ENCODE measurements around the gene SMIM12.

Gene SMIM12

DNA sequence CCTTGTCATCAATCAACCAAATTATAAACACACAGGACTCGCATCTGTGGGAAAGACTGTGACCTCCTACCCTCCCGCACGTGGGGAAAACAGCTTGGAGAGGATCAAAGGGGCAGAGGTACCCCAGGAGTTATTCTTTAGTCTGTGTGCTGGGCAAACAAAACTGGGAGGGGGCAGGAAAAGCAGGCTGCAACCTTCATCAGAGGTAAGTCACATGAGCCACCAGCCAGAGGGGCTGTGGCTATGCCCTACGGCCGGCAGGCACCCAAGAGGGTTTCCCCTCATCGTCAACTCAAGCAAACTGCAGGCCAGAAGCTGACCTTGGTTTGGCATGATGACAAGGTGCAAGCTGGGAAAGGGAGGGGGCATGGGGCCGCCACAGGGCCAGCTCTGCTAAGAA, 12.5 kb downstream of the SMIM12 start:
- no peaks in the 10 kb centered on the region for H3K4me1 ChIP-seq (ENCODE audit: low read length)
- no peak overlapping the region for H3K27ac ChIP-seq (ENCODE audit: low read length)
- no peak overlapping the region for H3K9ac ChIP-seq (ENCODE audit: low read length)
- H3K9me3 ChIP-seq (replicated peaks; ENCODE audit: insufficient read depth, low read length), result no peaks in the 10 kb centered on the region
- H3K36me3 ChIP-seq (replicated peaks; ENCODE audit: insufficient read depth, low read length), result no peaks in the 10 kb centered on the region; the same call in 1 of the 2 replicates
- DNase-seq, result no peak
- H3K27me3 ChIP-seq (replicated peaks; ENCODE audit: insufficient read depth, low read length), result no peaks in the 10 kb centered on the region
- H3K79me2 ChIP-seq (ENCODE audit: low read length), result peaks cover 16% of the 10 kb centered on the region
- H3F3A ChIP-seq (ENCODE audit: insufficient read depth, low read length), result no peaks in the 10 kb centered on the region
- TF ChIP-seq EZH2phosphoT487 (IDR thresholded peaks at IDR 0.05; ENCODE audit: low read length), result no peak
- no peak for TF ChIP-seq EZH2 (optimal IDR thresholded peaks at IDR 0.05; ENCODE audit: low read depth, low read length)
- TF ChIP-seq CTCF (IDR thresholded peaks at IDR 0.05; ENCODE audit: low read length), result no peak
- no peak overlapping the region for H2AFZ ChIP-seq (ENCODE audit: low read length)
- no peak overlapping the region for H3K4me3 ChIP-seq (ENCODE audit: low read length)
- H3K4me2 ChIP-seq (ENCODE audit: low read depth, low read length), result no peak overlapping the region
- H3K9me2 ChIP-seq (replicated peaks; ENCODE audit: insufficient read depth, low read length), result no peaks in the 10 kb centered on the region
- no peaks in the 10 kb centered on the region for H4K20me1 ChIP-seq (ENCODE audit: insufficient read depth, low read length)

- no peak for DNase-seq
- Histone ChIP-seq H3K4me3 (ENCODE audit: low read length) (no peak overlapping the region), H3K27me3 (replicated peaks; ENCODE audit: insufficient read depth, low read length) (no peaks in the 10 kb centered on the region), H3K4me2 (ENCODE audit: low read depth, low read length) (no peak overlapping the region), H3K4me1 (ENCODE audit: low read length) (no peaks in the 10 kb centered on the region), H3K27ac (ENCODE audit: low read length) (no peak overlapping the region), H2AFZ (ENCODE audit: low read length) (no peak overlapping the region), H3K36me3 (replicated peaks; ENCODE audit: insufficient read depth, low read length) (no peaks in the 10 kb centered on the region; the same call in 1 of the 2 replicates), H3K9me2 (replicated peaks; ENCODE audit: insufficient read depth, low read length) (no peaks in the 10 kb centered on the region), H3F3A (ENCODE audit: insufficient read depth, low read length) (no peaks in the 10 kb centered on the region), H3K9ac (ENCODE audit: low read length) (no peak overlapping the region), H4K20me1 (ENCODE audit: insufficient read depth, low read length) (no peaks in the 10 kb centered on the region), H3K9me3 (replicated peaks; ENCODE audit: insufficient read depth, low read length) (no peaks in the 10 kb centered on the region), H3K79me2 (ENCODE audit: low read length) (peaks cover 8% of the 10 kb centered on the region)
- TF ChIP-seq EZH2 (optimal IDR thresholded peaks at IDR 0.05; ENCODE audit: low read depth, low read length) (no peak), EZH2phosphoT487 (IDR thresholded peaks at IDR 0.05; ENCODE audit: low read length) (no peak), CTCF (IDR thresholded peaks at IDR 0.05; ENCODE audit: low read length) (no peak)
Observed at GRCh38 chr1:34846265-34846664, 13.3 kb downstream of the SMIM12 start.

DNA sequence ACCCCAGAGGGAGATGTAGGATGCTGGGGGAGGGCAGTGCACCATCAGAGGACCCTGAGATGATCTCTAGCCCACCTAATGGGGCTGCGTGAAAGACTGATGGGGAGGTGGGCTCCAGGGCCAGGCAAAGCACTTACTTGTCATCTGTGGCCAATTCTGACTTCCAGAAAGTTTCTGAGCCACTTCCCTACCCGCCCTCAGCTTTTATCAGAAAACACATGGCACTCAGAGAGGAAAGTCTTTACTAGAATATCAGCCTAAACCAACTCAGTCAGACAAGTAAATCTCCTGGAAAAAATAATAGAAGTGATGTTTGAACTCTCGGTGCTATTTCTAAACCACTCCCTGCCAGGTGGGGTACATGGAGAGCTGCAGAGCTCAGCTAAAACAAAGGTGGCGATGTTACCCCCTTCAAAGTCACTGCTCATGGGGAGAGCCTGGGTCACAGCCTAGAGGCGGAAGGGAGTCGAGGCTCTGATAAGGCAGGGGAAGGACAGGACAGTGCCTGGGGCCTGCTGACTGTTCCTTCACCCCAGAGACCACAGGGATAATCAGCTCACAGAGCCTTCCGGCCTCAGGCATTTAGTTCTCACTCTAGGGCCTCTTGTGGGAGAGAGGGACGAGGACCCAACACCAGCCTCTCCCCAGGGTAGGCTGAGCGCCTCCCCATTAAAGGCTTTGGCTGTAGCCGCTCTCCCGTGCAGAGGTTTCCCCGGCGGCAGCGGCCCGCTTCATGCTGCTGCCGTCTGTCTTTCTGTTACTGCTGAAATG, 14.2 kb downstream of the SMIM12 start:
- no peak for DNase-seq
- Histone ChIP-seq H2AFZ (ENCODE audit: low read length) (no peak overlapping the region), H3K79me2 (ENCODE audit: low read length) (no peaks in the 10 kb centered on the region), H3K27me3 (replicated peaks; ENCODE audit: insufficient read depth, low read length) (no peaks in the 10 kb centered on the region), H3K9ac (ENCODE audit: low read length) (no peak overlapping the region), H3K4me1 (ENCODE audit: low read length) (no peaks in the 10 kb centered on the region), H3K9me3 (replicated peaks; ENCODE audit: insufficient read depth, low read length) (no peaks in the 10 kb centered on the region), H3K36me3 (replicated peaks; ENCODE audit: insufficient read depth, low read length) (no peaks in the 10 kb centered on the region), H3K4me2 (ENCODE audit: low read depth, low read length) (no peak overlapping the region), H4K20me1 (ENCODE audit: insufficient read depth, low read length) (no peaks in the 10 kb centered on the region), H3K27ac (ENCODE audit: low read length) (no peak overlapping the region), H3K9me2 (replicated peaks; ENCODE audit: insufficient read depth, low read length) (no peaks in the 10 kb centered on the region), H3K4me3 (ENCODE audit: low read length) (no peak overlapping the region), H3F3A (ENCODE audit: insufficient read depth, low read length) (no peaks in the 10 kb centered on the region)
- no peak for TF ChIP-seq CTCF (IDR thresholded peaks at IDR 0.05; ENCODE audit: low read length)
- no peak for TF ChIP-seq EZH2 (optimal IDR thresholded peaks at IDR 0.05; ENCODE audit: low read depth, low read length)
- no peak for TF ChIP-seq EZH2phosphoT487 (IDR thresholded peaks at IDR 0.05; ENCODE audit: low read length)
